Smooth muscle cell (in vitro differentiated cells): ENCODE data around the gene FAM210A. TPM values are rescaled to one million over a fixed set of nuclear protein-coding genes. Genes with fewer than 3 reads are reported as not detected.

Experiments
- DNase-seq: peaks from one replicate; lab custom pipeline; 2025; ENCODE audit not compliant: unreplicated experiment; lab: John Stamatoyannopoulos, UW
- H2AFZ ChIP-seq: fragments of 200-600 bp; sonication (generic); 2 replicates; pipeline ENCODE4 v1.6.0; 2016; ENCODE audit warnings: antibody characterized with exemption, low read depth, mild to moderate bottlenecking
- H3F3A ChIP-seq: fragments of 200-600 bp; sonication (generic); 2 replicates; pipeline ENCODE4 v1.6.0; 2017; ENCODE audit warnings: antibody characterized with exemption, low read depth
- H3K27ac ChIP-seq: fragments of 200-600 bp; sonication (generic); 2 replicates; pipeline ENCODE4 v1.5.1; 2016; ENCODE audit warnings: low read depth, mild to moderate bottlenecking
- H3K27me3 ChIP-seq: fragments of 200-600 bp; sonication (generic); 2 replicates; pipeline ENCODE4 v1.6.1; 2016; ENCODE audit warnings: low read depth, mild to moderate bottlenecking
- H3K36me3 ChIP-seq: fragments of 200-600 bp; sonication (generic); 2 replicates; pipeline ENCODE4 v1.5.1; 2016; ENCODE audit warnings: low read depth
- H3K4me1 ChIP-seq: fragments of 200-600 bp; sonication (generic); 2 replicates; pipeline ENCODE4 v1.5.1; 2016; ENCODE audit warnings: low read depth
- H3K4me2 ChIP-seq: fragments of 200-600 bp; sonication (generic); 2 replicates; pipeline ENCODE4 v1.6.0; 2016; ENCODE audit warnings: mild to moderate bottlenecking
- H3K4me3 ChIP-seq: fragments of 200-600 bp; sonication (generic); 2 replicates; pipeline ENCODE4 v1.5.1; 2016; ENCODE audit warnings: mild to moderate bottlenecking
- H3K79me2 ChIP-seq: fragments of 200-600 bp; sonication (generic); 2 replicates; pipeline ENCODE4 v1.6.0; 2016; ENCODE audit warnings: low read depth, mild to moderate bottlenecking
- H3K9ac ChIP-seq: fragments of 200-600 bp; sonication (generic); 2 replicates; pipeline ENCODE4 v1.6.0; 2016; ENCODE audit warnings: low read depth
- H3K9me3 ChIP-seq: fragments of 200-600 bp; sonication (generic); replicated peaks from 2 replicates; pipeline ENCODE4 v1.5.1; 2016; ENCODE audit warnings: low read depth
- H4K20me1 ChIP-seq: fragments of 200-600 bp; sonication (generic); 2 replicates; pipeline ENCODE4 v1.6.0; 2016; ENCODE audit warnings: low read depth
- CTCF ChIP-seq: fragments of 200-600 bp; sonication (generic); IDR thresholded peaks from 2 replicates; pipeline ENCODE4 v1.5.1; 2017; ENCODE audit warnings: borderline replicate concordance, mild to moderate bottlenecking, antibody characterized with exemption; ENCODE audit not compliant: insufficient read depth, poor library complexity, severe bottlenecking
- WGBS: methylation state at CpG from one replicate; pipeline ENCODE4 v1.1.7; 2016; ENCODE audit warnings: low lambda C conversion rate; 5-methylcytosine and 5-hydroxymethylcytosine counted together
- polyA plus RNA-seq: library from polyadenylated mRNA; unstranded; fragments of >200 nt; fragmentation: Nextera tagmentation; extraction: Ambion mirVana; gene quantifications from 2 replicates; pipeline ENCODE4 v1.2.1, GENCODE V29; 2016
- total RNA-seq: library from RNA; depleted of rRNA; stranded (reverse); fragments of >200 nt; gene quantifications from 2 replicates; pipeline ENCODE4 v1.2.3, GENCODE V29; 2014

Gene FAM210A
- total and polyA plus RNA-seq, 2 experiments from 2014 or later, result 16.0 to 16.6 TPM

- H3K4me1 ChIP-seq, result peaks cover 5% of the 10 kb centered on the region
- no peak overlapping the region for H3K4me3 ChIP-seq
- no peak overlapping the region for H2AFZ ChIP-seq
- no peaks in the 10 kb centered on the region for H3K36me3 ChIP-seq
- DNase-seq, result no peak
- no peaks in the 10 kb centered on the region for H3K9me3 ChIP-seq
- 91% methylated on average over 13 of the region's 13 CpGs for WGBS
- H4K20me1 ChIP-seq, result peaks cover 61% of the 10 kb centered on the region
- H3K27ac ChIP-seq, result no peak overlapping the region
- no peaks in the 10 kb centered on the region for H3K27me3 ChIP-seq
- H3K9ac ChIP-seq, result no peak overlapping the region
- H3K79me2 ChIP-seq, result peaks cover 15% of the 10 kb centered on the region
- H3F3A ChIP-seq, result no peaks in the 10 kb centered on the region
- TF ChIP-seq CTCF, result no peak
- no peak overlapping the region for H3K4me2 ChIP-seq
Measured at GRCh38 chr18:13618760-13619438, 107.5 kb downstream of the FAM210A start.

- no peaks in the 10 kb centered on the region for H3K27me3 ChIP-seq
- no peak for TF ChIP-seq CTCF
- H3F3A ChIP-seq, result peaks cover 4% of the 10 kb centered on the region
- peaks cover 5% of the 10 kb centered on the region for H3K4me1 ChIP-seq
- DNase-seq, result no peak
- no peak overlapping the region for H3K4me2 ChIP-seq
- H3K4me3 ChIP-seq, result no peak overlapping the region
- H3K36me3 ChIP-seq, result no peaks in the 10 kb centered on the region
- no peaks in the 10 kb centered on the region for H3K9me3 ChIP-seq
- H4K20me1 ChIP-seq, result peaks cover 54% of the 10 kb centered on the region
- no peak overlapping the region for H3K9ac ChIP-seq
- H3K79me2 ChIP-seq, result peaks cover 21% of the 10 kb centered on the region
- H2AFZ ChIP-seq, result no peak overlapping the region
- H3K27ac ChIP-seq, result no peak overlapping the region
- WGBS, result 90% methylated on average over 9 of the region's 9 CpGs
Measured at GRCh38 chr18:13617826-13618515, 108.4 kb downstream of the FAM210A start.

- no peak overlapping the region for H2AFZ ChIP-seq
- no peak for TF ChIP-seq CTCF
- H3K4me3 ChIP-seq, result no peak overlapping the region
- H4K20me1 ChIP-seq, result peaks cover 60% of the 10 kb centered on the region
- H3F3A ChIP-seq, result peaks cover 5% of the 10 kb centered on the region
- H3K27ac ChIP-seq, result no peak overlapping the region
- no peak overlapping the region for H3K9ac ChIP-seq
- H3K4me1 ChIP-seq, result peaks cover 12% of the 10 kb centered on the region
- peaks cover 26% of the 10 kb centered on the region for H3K79me2 ChIP-seq
- no peaks in the 10 kb centered on the region for H3K9me3 ChIP-seq
- no peaks in the 10 kb centered on the region for H3K27me3 ChIP-seq
- H3K4me2 ChIP-seq, result no peak overlapping the region
- no peak for DNase-seq
- 89% methylated on average over 15 of the region's 15 CpGs for WGBS
- H3K36me3 ChIP-seq, result no peaks in the 10 kb centered on the region
Measured at GRCh38 chr18:13616525-13617035, 109.8 kb downstream of the FAM210A start.
